ENCODE measurements around the gene PLCD3.

PLCD3 gene

GRCh38 chr17:45098869-45099616, 33.3 kb downstream of the PLCD3 start:
- peak; percentile 77 to 82 for DNase-seq

GRCh38 chr17:45098081-45098868, 34.0 kb downstream of the PLCD3 start:
- DNase-seq: no peak

- no peak for DNase-seq
Observed at GRCh38 chr17:45096926-45097325, 35.4 kb downstream of the PLCD3 start.

GRCh38 chr17:45096141-45096540, 36.2 kb downstream of the PLCD3 start:
- DNase-seq: no peak

- DNase-seq: no peak
Observed at GRCh38 chr17:45093444-45094110, 38.7 kb downstream of the PLCD3 start.

GRCh38 chr17:45092911-45093430, 39.3 kb downstream of the PLCD3 start:
- no peak for DNase-seq

- no peak for DNase-seq
Observed at GRCh38 chr17:45091778-45092425, 40.4 kb downstream of the PLCD3 start.

GRCh38 chr17:45090711-45091110, 41.6 kb downstream of the PLCD3 start:
- DNase-seq: no peak

GRCh38 chr17:45088741-45089140, 43.6 kb downstream of the PLCD3 start:
- no peak for DNase-seq

- DNase-seq: no peak
Observed at GRCh38 chr17:45087978-45088377, 44.3 kb downstream of the PLCD3 start.

- no peak for DNase-seq
Observed at GRCh38 chr17:45087504-45087975, 44.8 kb downstream of the PLCD3 start.

GRCh38 chr17:45086865-45087503, 45.3 kb downstream of the PLCD3 start:
- no peak for DNase-seq

GRCh38 chr17:45086391-45086790, 45.9 kb downstream of the PLCD3 start:
- no peak for DNase-seq

- no peak for DNase-seq
Observed at GRCh38 chr17:45081047-45081703, 51.1 kb downstream of the PLCD3 start.

- DNase-seq: no peak
Observed at GRCh38 chr17:45077643-45078042, 54.7 kb downstream of the PLCD3 start.

- DNase-seq: no peak
Observed at GRCh38 chr17:45073414-45074070, 58.8 kb downstream of the PLCD3 start.

GRCh38 chr17:45070809-45071208, 61.5 kb downstream of the PLCD3 start:
- no peak for DNase-seq

GRCh38 chr17:45070001-45070400, 62.3 kb downstream of the PLCD3 start:
- DNase-seq: no peak

GRCh38 chr17:45067637-45068036, 64.7 kb downstream of the PLCD3 start:
- DNase-seq: no peak

- no peak for DNase-seq
Observed at GRCh38 chr17:45063198-45063597, 69.1 kb downstream of the PLCD3 start.

- no peak for DNase-seq
Observed at GRCh38 chr17:45061606-45062205, 70.6 kb downstream of the PLCD3 start.

Measured in stimulated activated CD4-positive, alpha-beta T cell treated with anti-CD3 and anti-CD28 coated beads, Interleukin-2, amount 100 ng/mL, for 24 hours (primary cell).